ENCODE data around the gene LTA4H.
A peak's percentile ranks its signal among the peaks of the same experiment; 100 is the strongest.

LTA4H gene

GRCh38 chr12:96049101-96049500 lies 13.7 kb upstream of the LTA4H start:
- TF ChIP-seq, protein P1, sequence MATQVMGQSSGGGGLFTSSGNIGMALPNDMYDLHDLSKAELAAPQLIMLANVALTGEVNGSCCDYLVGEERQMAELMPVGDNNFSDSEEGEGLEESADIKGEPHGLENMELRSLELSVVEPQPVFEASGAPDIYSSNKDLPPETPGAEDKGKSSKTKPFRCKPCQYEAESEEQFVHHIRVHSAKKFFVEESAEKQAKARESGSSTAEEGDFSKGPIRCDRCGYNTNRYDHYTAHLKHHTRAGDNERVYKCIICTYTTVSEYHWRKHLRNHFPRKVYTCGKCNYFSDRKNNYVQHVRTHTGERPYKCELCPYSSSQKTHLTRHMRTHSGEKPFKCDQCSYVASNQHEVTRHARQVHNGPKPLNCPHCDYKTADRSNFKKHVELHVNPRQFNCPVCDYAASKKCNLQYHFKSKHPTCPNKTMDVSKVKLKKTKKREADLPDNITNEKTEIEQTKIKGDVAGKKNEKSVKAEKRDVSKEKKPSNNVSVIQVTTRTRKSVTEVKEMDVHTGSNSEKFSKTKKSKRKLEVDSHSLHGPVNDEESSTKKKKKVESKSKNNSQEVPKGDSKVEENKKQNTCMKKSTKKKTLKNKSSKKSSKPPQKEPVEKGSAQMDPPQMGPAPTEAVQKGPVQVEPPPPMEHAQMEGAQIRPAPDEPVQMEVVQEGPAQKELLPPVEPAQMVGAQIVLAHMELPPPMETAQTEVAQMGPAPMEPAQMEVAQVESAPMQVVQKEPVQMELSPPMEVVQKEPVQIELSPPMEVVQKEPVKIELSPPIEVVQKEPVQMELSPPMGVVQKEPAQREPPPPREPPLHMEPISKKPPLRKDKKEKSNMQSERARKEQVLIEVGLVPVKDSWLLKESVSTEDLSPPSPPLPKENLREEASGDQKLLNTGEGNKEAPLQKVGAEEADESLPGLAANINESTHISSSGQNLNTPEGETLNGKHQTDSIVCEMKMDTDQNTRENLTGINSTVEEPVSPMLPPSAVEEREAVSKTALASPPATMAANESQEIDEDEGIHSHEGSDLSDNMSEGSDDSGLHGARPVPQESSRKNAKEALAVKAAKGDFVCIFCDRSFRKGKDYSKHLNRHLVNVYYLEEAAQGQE (tag by site-specific recombination; IDR thresholded peaks at IDR 0.05): no peak
- TF ChIP-seq, protein P2, sequence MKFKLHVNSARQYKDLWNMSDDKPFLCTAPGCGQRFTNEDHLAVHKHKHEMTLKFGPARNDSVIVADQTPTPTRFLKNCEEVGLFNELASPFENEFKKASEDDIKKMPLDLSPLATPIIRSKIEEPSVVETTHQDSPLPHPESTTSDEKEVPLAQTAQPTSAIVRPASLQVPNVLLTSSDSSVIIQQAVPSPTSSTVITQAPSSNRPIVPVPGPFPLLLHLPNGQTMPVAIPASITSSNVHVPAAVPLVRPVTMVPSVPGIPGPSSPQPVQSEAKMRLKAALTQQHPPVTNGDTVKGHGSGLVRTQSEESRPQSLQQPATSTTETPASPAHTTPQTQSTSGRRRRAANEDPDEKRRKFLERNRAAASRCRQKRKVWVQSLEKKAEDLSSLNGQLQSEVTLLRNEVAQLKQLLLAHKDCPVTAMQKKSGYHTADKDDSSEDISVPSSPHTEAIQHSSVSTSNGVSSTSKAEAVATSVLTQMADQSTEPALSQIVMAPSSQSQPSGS (tag by site-specific recombination; IDR thresholded peaks at IDR 0.05; ENCODE audit: low read depth): no peak
- TF ChIP-seq KLF7 (tag by site-specific recombination; IDR thresholded peaks at IDR 0.05; ENCODE audit: borderline replicate concordance) (no peak), ZNF175 (tag by site-specific recombination; IDR thresholded peaks at IDR 0.05) (no peak), RBAK (tag by site-specific recombination; IDR thresholded peaks at IDR 0.05) (no peak), ZNF670 (tag by site-specific recombination; IDR thresholded peaks at IDR 0.05; ENCODE audit: low read depth) (no peak), SCRT1 (tag by site-specific recombination; IDR thresholded peaks at IDR 0.05; ENCODE audit: borderline replicate concordance) (no peak), ZNF146 (tag by site-specific recombination; IDR thresholded peaks at IDR 0.05) (no peak)
- CTCF ChIA-PET: no interaction called here
- H3K4me3 ChIP-seq (ENCODE audit: low read depth, low read length): no peak overlapping the region
- H3K4me1 ChIP-seq (ENCODE audit: control insufficient read depth, insufficient read depth, low read length): peaks cover 11% of the 10 kb centered on the region
- POLR2A ChIA-PET: interaction anchor here (2.5 kb wide), 1 partner anchor 13 kb away, joined by 7 read pairs; the partner anchor contains the start of gene LTA4H
- H3K9me3 ChIP-seq (ENCODE audit: control insufficient read depth, insufficient read depth, low read depth, low read length): no peaks in the 10 kb centered on the region
- no peak overlapping the region for H3K27ac ChIP-seq (ENCODE audit: extremely low read depth, low read depth, low read length)
- no peaks in the 10 kb centered on the region for H3K36me3 ChIP-seq (ENCODE audit: control insufficient read depth in 2 of 2, insufficient read depth in 1 of 2, low read length in 2 of 2)

DNA sequence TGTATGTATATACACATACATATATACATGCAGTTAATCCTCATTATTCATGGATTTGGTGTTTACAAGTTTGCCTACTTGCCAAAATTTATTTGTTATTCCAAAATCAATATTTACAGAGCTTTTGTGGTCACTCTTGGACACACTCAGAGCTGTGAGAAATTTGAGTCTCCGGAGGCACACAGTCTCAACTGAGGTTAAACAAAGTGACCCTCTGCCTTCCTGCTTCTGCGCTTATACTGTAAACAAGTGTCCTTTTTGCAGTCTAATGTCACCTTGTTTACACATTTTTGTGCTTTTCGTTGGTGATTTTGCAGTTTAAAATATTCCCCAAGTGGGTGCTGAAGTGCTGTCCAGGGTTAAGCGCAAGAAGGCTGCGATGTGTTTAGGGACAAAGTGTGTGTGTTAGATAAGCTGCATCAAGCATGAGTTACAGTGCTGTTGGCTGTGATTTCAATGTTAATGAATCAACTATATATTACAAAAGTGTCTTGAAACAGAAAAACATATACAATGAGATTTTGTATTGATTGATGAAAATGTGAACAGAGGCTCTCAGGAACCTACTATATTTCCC lies 13.1 kb upstream of the LTA4H start:
- ChIA-PET CTCF (no interaction called here), POLR2A (interaction anchor here (2.5 kb wide), 1 partner anchor 13 kb away, joined by 7 read pairs; the partner anchor contains the start of gene LTA4H)
- no peaks in the 10 kb centered on the region for H3K9me3 ChIP-seq (ENCODE audit: control insufficient read depth, insufficient read depth, low read depth, low read length)
- H3K27ac ChIP-seq (ENCODE audit: extremely low read depth, low read depth, low read length): no peak overlapping the region
- no peak overlapping the region for H3K4me3 ChIP-seq (ENCODE audit: low read depth, low read length)
- H3K36me3 ChIP-seq (ENCODE audit: control insufficient read depth in 2 of 2, insufficient read depth in 1 of 2, low read length in 2 of 2): no peaks in the 10 kb centered on the region
- TF ChIP-seq FEZF1 (tag by site-specific recombination; IDR thresholded peaks at IDR 0.05): peak; percentile 48; the same call in 1 of the 2 replicates
- TF ChIP-seq, protein P1 (tag by site-specific recombination; IDR thresholded peaks at IDR 0.05): peak; percentile 24; the same call in 1 of the 2 replicates
- TF ChIP-seq TSHZ1 (tag by site-specific recombination; IDR thresholded peaks at IDR 0.05; ENCODE audit: borderline replicate concordance): no peak
- peak; percentile 22; the same call in 1 of the 2 replicates for TF ChIP-seq ZNF664 (tag by site-specific recombination; IDR thresholded peaks at IDR 0.05)
- peaks cover 11% of the 10 kb centered on the region for H3K4me1 ChIP-seq (ENCODE audit: control insufficient read depth, insufficient read depth, low read length)

Measured in HEK293 (cell line).